ENCODE results near the gene NRAS.

The NRAS gene

DNA sequence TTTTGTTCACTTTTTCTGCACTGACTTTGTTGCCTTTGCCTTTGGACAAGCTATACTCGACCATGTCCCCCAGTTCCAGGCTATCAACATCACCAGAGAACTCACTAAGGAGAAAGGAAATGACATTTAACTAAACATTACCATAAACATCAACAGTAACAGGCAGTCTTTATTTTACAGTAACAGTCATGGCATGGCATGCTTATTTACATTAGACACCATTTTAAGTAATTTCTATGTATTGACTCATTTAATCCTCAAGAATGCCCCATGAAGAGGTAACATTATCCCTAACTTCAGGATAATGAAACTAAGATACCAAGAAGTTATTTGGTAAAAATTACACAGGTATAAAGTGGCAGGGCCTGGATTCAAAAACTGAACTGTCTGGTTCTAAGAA, 8.7 kb upstream of the NRAS start:
- FAIRE-seq, result no peak

DNA sequence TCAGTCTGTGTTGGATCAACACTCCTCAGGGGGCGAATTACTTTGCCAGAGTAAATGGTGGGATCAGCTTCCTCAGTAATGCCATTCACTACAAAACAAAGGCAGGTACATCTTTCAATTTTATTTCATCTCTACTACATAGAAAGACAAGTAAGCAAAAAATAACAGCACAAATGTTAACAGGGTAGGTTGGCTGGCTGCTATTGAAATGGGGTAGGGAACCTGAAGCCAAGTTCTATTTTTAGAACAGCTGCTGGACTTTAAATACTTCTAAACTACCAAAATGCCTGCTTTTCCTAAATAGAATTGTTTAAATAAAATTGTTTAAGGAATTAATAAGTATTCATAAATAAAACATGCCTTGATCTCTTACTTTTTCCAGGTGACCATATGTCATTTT, 7.3 kb upstream of the NRAS start:
- no peak for FAIRE-seq

DNA sequence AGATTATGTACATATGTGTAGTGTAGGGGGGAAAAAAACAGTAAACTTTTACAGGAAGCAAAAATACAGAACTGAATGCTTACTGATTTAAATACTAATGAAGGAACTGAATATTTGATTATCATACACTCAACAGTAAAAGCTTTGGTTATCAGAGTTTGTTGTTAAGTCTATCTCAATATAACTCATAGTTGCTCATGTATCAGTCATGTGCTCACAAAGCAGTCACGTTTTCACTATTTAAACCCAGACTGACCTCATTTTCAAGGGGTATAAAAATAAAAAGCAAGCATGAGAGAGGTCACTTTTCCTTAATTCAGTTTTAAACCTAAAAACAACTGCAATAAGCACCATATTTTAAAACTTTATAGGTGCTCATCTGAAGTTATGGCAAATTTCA, 6.9 kb upstream of the NRAS start:
- no peak for FAIRE-seq

DNA sequence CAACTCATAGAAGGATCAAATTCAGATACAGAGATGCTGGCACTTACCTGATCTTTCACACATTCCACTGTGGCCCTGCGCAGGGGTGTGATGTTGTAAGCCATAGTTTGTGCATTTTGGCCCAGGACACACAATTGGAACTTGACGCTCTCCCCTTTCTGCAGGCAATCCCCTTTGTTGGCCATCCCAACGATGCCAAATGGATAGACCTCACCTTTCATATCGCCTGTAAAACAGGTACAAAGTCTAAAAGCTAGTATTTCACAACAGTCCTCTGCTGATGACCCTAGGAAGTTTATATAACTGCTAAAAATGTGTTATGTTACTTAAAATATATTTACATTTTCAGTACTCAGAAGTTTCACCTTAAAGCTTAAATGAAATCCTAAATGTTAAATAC, 3.9 kb upstream of the NRAS start:
- no peak for FAIRE-seq

DNA sequence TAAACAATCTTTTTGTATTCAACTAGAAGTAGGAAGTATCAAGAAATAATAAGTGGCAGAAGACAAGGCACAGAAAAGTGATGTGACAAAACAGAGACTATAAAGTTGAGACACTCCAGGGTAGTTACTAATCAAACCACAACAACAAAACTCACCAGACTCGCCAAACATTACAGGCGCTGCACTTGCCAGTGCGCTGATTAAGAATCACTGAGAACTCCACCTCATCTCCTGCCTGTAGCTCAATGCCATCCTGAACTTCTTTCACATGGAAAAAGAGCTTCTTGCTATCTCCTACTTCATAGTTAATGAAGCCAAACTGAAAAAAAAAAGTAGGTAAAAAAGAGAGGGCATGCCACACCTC, 2.8 kb upstream of the NRAS start:
- FAIRE-seq, result no peak

DNA sequence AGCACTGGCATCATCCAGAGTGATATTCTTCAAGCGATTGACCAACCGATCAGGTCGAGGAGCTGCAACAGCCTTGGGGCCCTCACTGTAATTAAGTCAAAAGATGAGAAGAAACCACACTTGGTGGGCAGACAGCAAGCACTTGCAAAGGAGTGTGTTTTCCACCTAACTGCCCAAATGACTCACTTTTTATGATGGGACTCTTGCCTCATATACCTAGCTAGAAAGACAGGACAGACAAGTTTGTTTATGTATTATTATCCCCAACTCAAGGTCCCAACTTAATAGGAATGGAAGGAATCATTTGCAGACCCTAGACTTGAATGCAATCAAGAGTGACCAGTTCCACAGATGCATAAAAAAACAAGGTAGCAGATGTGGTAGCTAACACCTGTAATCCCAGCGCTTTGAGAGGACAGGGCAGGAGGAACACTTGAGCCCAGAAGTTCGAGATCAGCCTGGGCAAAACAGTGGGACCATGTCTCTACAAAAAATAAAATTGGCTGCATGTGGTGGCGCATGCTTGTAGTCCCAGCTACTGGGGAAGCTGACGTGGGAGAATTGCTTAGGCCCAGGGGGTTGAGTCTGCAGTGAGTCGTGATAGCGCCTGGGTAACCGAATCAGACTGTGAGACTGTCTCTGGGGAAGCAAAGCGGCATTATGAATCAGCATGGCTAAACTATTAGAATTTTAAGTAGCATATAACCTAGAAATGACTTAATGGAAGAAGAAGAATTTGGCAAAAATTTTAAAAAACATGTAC, 2.3 kb upstream of the NRAS start:
- no peak for FAIRE-seq

DNA sequence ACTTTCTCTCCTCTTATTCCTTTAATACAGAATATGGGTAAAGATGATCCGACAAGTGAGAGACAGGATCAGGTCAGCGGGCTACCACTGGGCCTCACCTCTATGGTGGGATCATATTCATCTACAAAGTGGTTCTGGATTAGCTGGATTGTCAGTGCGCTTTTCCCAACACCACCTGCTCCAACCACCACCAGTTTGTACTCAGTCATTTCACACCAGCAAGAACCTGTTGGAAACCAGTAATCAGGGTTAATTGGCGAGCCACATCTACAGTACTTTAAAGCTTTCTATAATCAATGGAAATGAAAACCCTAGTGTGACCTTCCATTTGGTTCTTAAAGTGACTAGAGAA, 643 bp downstream of the NRAS start:
- FAIRE-seq, result no peak

DNA sequence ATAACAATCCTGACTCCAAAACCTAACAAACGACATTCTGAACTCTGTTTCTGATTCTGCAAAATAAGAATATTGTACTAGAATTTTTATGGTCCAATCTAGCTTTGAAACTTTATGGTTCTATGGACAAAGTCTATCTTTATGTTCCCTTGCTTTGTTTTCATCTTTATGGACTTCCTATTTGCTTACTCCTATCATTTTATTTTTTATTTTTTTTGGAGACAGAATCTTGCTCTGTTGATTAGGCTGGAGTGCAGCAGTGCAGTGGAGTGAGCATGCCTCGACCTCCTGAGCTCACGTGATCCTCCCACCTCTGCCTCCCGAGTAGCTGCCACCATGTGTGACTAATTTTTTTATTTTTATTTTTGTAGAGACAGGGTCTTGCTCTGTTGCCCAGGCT, 3.6 kb downstream of the NRAS start:
- no peak for FAIRE-seq

DNA sequence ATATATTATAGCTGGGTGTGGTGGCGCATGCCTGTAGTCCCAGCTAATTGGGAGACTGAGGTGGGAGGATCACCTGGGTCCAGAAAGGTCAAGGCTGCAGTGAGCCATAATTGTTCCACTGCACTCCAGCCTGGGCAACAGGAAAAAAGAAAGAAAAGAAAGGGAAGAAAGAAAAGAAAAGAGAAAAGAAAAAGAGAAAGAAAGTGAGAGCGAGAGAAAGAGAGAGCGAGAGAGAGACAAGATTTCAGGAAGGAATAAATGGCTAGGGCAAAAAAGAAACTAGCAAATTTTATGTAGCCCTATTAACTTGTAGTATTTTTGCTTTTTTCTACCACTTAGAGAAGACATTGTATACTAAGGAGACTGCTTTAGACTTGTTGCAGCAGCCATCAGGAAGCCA, 6.2 kb downstream of the NRAS start:
- no peak for FAIRE-seq

DNA sequence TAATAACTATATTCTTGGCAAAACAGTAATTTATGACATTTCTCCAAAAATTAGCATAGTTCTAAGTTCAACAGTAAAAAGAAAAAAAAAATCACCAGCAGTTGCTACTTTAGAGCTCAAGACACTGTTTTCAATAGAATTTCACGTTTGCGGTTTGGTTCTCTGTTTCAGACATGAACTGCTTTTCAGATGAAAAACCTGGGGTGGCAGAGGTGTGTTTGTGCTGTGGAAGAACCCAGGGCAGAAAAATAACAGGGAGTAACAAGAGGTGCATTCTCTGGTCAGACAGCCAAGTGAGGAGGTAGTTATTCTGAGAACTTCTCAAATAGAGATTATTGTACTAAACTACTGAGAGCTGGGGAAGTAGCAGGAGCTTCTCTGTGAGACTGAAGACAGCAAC, 9.0 kb downstream of the NRAS start:
- FAIRE-seq, result no peak

DNA sequence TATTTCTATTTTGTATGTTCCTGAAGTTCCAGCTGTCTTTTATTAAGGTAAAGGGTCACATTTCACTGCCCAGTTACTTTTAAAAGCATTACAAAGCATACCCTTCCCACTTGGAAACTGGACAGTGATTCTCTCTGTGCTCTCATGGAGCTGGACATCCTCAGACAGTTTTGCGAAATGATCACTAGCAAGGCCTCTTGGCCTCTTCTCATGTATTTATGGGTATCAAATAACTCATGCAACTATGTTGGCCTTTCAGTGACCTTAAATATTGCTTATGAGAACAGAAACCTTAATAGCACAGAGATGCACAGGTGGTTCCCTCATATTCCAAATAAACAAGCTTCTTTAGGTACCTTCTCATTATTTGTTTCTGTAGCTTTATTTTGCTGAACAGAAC, 13.3 kb downstream of the NRAS start:
- no peak for FAIRE-seq

DNA sequence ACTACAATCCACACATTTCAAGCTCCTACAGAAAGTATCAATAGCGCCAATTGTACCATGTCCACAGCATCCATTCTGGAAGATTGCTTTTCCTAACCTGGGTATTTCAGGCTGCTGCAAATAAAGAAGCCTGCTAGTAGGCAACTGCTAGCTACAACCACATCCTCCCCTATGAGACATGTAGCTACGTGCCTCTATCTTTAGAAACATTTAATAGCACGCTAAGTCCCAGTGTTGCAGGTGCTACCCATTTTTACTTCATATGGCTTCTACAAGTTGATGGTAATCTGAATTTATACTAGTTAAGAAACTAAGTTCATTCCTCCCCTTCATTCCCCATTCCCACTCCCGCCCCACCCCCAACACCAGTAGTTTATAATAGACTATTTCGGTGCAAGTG, 13.8 kb downstream of the NRAS start:
- FAIRE-seq, result no peak

DNA sequence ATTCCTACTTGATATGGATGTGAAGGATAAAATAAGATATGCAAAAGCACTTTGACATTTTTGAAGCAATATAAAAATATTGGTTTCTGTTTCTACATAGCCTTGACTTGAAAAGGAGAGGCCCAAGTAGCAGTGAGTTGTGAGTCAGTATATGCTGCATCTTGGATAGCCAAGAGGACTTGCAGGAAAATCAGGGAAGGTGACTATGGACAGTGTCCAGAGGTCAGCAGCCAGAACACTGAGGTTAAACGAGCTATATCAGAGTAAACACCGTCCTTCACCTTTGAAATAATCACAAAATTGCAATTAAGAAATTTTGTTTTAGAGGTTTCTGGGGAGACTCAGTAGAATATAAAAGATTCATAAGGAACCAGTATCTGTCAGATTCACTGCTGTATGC, 14.6 kb downstream of the NRAS start:
- FAIRE-seq, result no peak

DNA sequence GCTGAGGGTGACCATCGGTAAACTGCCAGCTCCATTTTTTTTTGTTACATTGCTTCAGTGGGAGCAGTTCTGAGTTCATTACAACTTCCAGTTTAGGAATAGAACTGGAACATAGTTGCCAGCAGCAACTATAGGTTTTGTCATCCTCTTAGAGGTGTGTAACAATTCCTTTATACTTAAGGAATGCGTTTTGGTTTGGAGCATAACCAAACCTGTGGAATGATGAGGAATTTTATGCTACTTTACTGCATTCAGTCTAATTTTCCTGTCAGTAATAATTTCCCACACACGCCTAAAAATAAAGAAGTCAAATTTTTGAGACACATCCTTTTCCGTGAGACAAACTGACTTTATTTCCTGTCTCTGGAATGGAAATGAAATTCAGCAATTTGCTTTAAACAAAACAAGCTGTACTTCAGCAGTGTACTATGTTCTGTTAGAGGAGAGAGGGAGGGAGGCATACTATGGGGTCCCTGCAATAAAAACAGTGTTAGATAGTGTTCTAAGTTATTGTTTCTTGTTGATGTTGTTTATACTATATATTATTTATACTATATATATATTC, 16.5 kb downstream of the NRAS start:
- no peak for FAIRE-seq

DNA sequence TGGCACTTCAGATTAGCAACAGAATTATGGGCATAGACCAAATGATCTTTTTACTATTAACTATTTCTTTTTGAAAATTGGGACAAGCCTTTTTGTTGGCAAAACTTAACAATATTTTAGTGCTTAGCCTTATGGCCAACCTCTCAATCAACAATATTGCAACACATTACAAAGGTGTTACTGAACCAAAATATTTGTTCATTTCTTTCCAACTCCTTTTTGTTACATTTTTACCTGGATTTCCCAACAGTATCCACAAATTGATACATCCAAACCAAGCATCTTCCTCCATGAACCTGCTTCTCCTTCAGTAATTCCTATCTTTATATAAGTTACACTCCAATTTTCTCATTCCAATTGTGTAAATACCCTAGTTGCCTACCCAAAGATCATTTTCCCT, 19.8 kb downstream of the NRAS start:
- no peak for FAIRE-seq

DNA sequence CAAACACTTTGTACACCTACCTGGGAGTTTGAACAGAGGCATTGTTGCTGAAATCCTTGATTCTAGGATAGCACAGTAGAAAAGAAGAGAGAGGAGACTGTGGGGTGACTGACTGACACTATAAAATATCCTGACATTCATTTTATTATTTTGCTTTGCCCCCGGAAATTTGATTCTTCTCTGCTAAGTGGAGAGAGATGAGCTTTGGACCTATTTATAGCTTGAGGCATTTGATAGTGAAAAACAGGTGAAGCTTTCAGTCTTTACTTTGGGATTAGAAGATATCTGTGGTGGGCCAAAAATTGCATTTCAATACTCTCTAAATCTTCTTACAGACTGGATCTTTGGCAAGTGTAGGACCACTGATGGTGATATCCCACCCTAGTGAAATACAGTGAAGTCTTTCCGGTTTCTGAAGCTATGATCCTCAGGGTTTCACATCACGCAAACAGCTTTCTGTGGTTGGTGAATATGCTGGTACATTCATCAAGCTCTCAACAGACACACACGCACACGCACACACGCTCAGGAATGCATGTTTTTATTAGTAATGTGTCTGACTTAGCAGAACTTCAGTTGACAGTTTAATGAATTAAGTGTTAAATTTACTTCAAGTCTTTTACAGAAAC, 21.0 kb downstream of the NRAS start, which contains the start of gene AMPD1:
AMPD1 (minus strand) TSS at position 117 of the 629 bp plus-strand sequence; CDS start at position 42, 75 bp downstream.
- no peak for FAIRE-seq

DNA sequence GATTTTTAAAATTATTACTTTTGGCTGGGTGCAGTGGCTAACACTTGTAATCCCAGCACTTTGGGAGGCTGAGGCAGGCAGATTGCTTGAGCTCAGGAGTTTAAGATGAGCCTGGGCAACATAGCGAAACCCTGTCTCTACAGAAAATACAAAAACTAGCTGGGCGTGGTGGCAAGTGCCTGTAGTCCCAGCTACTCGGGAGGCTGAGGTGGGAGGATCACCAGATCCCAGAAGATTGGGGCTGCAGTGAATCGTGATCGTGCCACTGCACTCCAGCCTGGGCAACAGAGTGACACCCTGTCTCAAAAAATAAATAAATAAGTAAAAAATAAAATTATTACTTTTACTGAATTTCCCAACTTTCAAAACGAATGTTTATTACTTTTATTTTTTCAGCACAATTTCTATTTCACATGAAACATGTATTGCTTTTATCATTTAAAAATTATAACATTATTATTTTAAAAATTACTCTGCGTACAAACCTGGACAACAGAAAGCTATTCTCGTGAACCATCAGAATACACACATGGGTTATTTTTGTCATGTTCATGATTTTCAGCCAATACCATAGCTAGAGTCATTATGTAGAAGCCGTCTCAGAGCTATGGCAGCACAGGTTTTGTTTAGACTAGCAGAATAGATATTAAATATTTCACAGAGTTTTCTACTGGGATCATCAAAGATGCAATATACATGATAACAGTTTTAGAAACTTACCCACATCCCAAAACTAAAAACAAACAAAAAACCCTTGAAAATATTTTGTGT, 21.8 kb downstream of the NRAS start:
- no peak for FAIRE-seq

DNA sequence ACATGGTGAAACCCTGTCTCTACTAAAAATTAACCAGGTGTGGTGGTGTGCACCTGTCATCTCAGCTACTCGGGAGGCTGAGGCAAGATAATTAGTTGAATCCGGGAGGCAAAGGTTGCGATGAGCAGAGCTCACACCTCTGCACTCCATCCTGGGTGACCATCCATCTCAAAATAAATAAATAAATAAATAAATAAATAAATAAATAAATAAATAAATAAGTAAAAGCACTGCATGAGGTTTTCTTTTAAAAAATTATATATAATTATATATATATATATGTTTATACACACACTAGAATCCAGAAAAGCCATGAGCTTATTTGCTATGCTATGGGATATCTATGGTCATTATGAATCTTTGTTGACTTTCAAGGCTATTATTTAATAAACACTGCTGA, 23.6 kb downstream of the NRAS start:
- FAIRE-seq, result no peak

DNA sequence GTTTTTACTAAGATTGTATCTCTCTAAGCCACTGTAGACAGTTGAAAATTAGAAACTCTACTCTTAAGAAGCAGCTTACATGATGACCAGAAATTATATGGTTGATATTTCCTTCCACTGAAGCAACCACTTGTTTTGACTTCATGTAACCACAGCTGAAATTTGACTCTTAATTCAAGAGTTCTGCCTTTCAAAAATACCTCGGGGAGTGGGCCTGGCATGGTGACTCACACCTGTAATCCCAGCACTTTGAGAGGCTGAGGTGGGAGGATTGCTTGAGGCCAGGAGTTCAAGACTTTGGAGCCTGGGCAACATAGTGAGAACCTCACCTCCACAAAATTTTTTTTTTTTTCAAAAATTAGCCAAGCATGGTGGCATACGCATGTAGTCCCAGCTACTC, 25.5 kb downstream of the NRAS start:
- FAIRE-seq, result no peak

DNA sequence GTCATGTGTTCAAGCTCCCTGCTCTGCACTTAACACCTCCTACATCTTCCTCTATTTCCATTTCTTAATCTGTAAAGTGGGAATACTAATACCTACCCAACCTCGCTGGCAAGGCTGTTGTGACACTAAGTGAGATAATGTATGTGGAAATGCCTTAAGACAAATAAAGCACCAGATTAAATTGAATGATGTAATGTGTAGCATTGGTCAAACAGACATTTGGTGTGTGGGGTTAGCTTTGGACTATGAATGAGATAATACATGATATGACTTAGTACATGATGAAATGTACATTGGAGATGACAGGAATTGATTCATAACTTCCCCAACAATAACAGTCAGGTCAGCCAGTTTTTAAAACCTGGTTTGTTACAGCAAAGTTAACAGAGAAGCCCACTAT, 26.4 kb downstream of the NRAS start:
- no peak for FAIRE-seq

DNA sequence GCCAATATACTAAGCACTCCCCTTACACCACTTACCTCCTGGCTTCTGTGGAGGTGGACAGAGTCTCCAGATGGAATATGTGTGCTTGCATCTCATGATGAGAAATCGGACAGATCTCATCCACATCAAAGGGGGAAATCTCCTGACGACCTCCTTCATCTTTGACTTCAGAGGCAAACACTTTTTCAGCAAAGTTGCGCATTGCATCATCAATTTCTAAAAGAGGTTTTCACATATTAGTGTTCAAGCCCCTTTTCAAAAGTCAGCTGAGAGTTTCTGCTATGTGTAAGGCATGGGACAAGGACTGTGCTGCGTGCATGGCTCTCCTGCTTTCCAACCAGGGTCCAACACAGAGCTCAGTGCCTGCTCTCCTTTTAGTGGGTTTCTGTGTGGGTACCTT, 28.0 kb downstream of the NRAS start:
- FAIRE-seq, result no peak

DNA sequence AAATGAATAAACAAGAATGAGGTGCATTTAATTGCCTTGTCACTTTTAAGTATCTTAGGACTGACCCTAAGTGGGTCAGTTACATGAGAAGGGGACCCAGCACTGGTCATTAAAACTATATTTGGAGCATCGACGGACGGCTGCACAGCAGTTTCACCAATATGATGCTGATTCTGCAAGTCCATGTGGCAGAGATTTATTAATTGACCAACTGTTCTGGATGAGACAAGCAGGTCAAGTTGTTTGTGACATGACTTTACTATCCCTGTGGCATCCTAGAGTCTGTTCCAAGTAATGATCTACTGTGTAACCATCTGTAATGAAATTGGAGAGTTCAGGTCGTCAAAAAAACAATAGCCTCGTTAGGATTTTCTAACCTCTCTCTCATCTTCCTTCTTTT, 30.7 kb downstream of the NRAS start:
- no peak for FAIRE-seq

DNA sequence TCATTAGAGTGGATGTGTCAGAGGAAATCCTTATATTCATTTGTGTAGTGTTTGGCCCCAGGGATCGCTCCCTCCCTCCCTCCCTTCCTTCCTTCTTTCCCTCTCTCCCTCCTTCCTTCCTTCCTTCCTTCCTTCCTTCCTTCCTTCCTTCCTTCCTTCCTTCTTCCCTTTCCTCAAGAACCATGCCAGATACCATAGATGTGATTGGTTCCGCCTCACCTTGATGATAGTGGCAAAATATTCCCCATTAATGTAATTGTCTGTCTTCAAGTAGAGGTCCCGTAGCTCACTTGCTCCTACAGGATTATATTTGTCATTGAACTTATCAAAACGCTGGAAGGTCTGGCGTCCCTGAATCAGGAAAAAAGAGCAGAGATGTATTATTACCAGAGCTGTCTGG, 38.9 kb downstream of the NRAS start:
- no peak for FAIRE-seq

DNA sequence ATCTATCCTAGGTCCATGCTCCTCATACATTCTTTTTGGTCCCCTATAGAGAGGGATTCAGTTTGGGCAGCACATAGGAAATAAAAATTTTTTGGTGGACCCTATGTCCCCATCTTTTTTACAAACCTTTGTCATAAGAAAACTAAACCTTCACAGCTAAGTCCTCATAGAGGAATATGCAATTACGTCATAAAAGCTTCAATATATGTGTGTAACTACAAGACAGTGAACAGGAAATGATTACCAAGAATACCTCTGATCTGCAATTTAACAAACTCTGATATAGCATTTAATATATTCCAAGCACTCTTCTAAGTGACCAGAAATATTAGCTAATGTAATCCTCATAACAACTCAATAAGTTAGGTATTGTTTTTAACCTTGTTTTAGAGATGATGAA, 40.5 kb downstream of the NRAS start:
- no peak for FAIRE-seq

Measured in TTC549 (cell line).